HG03066 (cell line): ENCODE data around the gene SDC3.

Experiments used
- ATAC-seq: cut with Tn5 transposase; IDR thresholded peaks from one replicate; pipeline ENCODE4 v1.9.1; 2021; ENCODE audit warnings: low read depth; ENCODE audit not compliant: unreplicated experiment

The SDC3 gene

GRCh38 chr1:30905916-30906620 is 2.5 kb downstream of the SDC3 start:
- ATAC-seq = no peak

- ATAC-seq = no peak
Observed at GRCh38 chr1:30905403-30905802, 3.2 kb downstream of the SDC3 start.

GRCh38 chr1:30904962-30905335 is 3.6 kb downstream of the SDC3 start:
- ATAC-seq = no peak

- ATAC-seq = no peak
Observed at GRCh38 chr1:30904191-30904961, 4.2 kb downstream of the SDC3 start.

GRCh38 chr1:30903343-30904034 is 5.1 kb downstream of the SDC3 start:
- ATAC-seq = no peak

- ATAC-seq = no peak
Observed at GRCh38 chr1:30902593-30903290, 5.8 kb downstream of the SDC3 start.

- no peak for ATAC-seq
Observed at GRCh38 chr1:30901798-30902581, 6.6 kb downstream of the SDC3 start.

- no peak for ATAC-seq
Observed at GRCh38 chr1:30900931-30901560, 7.5 kb downstream of the SDC3 start.

GRCh38 chr1:30900486-30900885 is 8.1 kb downstream of the SDC3 start:
- ATAC-seq = no peak

GRCh38 chr1:30899577-30900389 is 8.8 kb downstream of the SDC3 start:
- no peak for ATAC-seq

- ATAC-seq = no peak
Observed at GRCh38 chr1:30898031-30898815, 10.3 kb downstream of the SDC3 start.

- ATAC-seq = no peak
Observed at GRCh38 chr1:30896905-30897304, 11.7 kb downstream of the SDC3 start.

GRCh38 chr1:30895944-30896660 is 12.5 kb downstream of the SDC3 start:
- ATAC-seq = no peak

GRCh38 chr1:30895382-30895943 is 13.1 kb downstream of the SDC3 start:
- ATAC-seq = no peak

GRCh38 chr1:30894508-30894973 is 14.0 kb downstream of the SDC3 start:
- no peak for ATAC-seq

- ATAC-seq = no peak
Observed at GRCh38 chr1:30893776-30894507, 14.6 kb downstream of the SDC3 start.
